ENCODE results near the gene ZNF195.
"Not testable (repeated sequence)": the region's sequence is repeated elsewhere in the genome, so short reads cannot be mapped to it uniquely, and the experiment has no call there.

Gene ZNF195

GRCh38 chr11:3402181-3402860 lies 23.4 kb upstream of the ZNF195 start:
- not testable (repeated sequence) for FAIRE-seq

- not testable (repeated sequence) for FAIRE-seq
Measured at GRCh38 chr11:3401052-3401451, 22.1 kb upstream of the ZNF195 start.

GRCh38 chr11:3398509-3398908 lies 19.6 kb upstream of the ZNF195 start:
- not testable (repeated sequence) for FAIRE-seq

- not testable (repeated sequence) for FAIRE-seq
Measured at GRCh38 chr11:3398106-3398505, 19.2 kb upstream of the ZNF195 start.

- FAIRE-seq: not testable (repeated sequence)
Measured at GRCh38 chr11:3397210-3397609, 18.3 kb upstream of the ZNF195 start.

- not testable (repeated sequence) for FAIRE-seq
Measured at GRCh38 chr11:3395468-3395867, 16.5 kb upstream of the ZNF195 start.

- FAIRE-seq: not testable (repeated sequence)
Measured at GRCh38 chr11:3394956-3395355, 16.0 kb upstream of the ZNF195 start.

GRCh38 chr11:3393450-3393849 lies 14.5 kb upstream of the ZNF195 start:
- FAIRE-seq: not testable (repeated sequence)

- no peak for FAIRE-seq
Measured at GRCh38 chr11:3382613-3383285, 3.8 kb upstream of the ZNF195 start.

GRCh38 chr11:3381794-3382193 lies 2.8 kb upstream of the ZNF195 start:
- no peak for FAIRE-seq

- no peak for FAIRE-seq
Measured at GRCh38 chr11:3380706-3381545, 2.0 kb upstream of the ZNF195 start.

- FAIRE-seq: no peak
Measured at GRCh38 chr11:3375552-3375951, 3.4 kb downstream of the ZNF195 start.

- no peak for FAIRE-seq
Measured at GRCh38 chr11:3370311-3370870, 8.6 kb downstream of the ZNF195 start.

- no peak for FAIRE-seq
Measured at GRCh38 chr11:3369366-3369765, 9.6 kb downstream of the ZNF195 start.

- no peak for FAIRE-seq
Measured at GRCh38 chr11:3368199-3368598, 10.7 kb downstream of the ZNF195 start.

GRCh38 chr11:3367221-3367620 lies 11.7 kb downstream of the ZNF195 start:
- no peak for FAIRE-seq

- FAIRE-seq: no peak
Measured at GRCh38 chr11:3359092-3359824, 19.7 kb downstream of the ZNF195 start.

- no peak for FAIRE-seq
Measured at GRCh38 chr11:3357994-3358676, 20.8 kb downstream of the ZNF195 start.

GRCh38 chr11:3357302-3357701 lies 21.6 kb downstream of the ZNF195 start:
- FAIRE-seq: no peak

GRCh38 chr11:3356858-3357257 lies 22.1 kb downstream of the ZNF195 start:
- no peak for FAIRE-seq

GRCh38 chr11:3353066-3353465 lies 25.9 kb downstream of the ZNF195 start:
- no peak for FAIRE-seq

- FAIRE-seq: no peak
Measured at GRCh38 chr11:3347127-3347526, 31.8 kb downstream of the ZNF195 start.

Measured in islet of Langerhans (tissue), 1 donor.